ENCODE results near the gene PLOD1. TPM values are rescaled to one million over a fixed set of nuclear protein-coding genes. Genes with fewer than 3 reads are reported as not detected.
A peak's percentile ranks its signal among the peaks of the same experiment; 100 is the strongest.
"Not testable (repeated sequence)": the region's sequence is repeated elsewhere in the genome, so short reads cannot be mapped to it uniquely, and the experiment has no call there.

Gene PLOD1
- total and polyA plus RNA-seq, 4 donors, result 48.0 to 82.9 (median 63.9) TPM

- no peaks in the 10 kb centered on the region for H3K9me3 ChIP-seq (ENCODE audit: control insufficient read depth in 4 of 4, low read length in 3 of 4)
- H3K36me3 ChIP-seq (ENCODE audit: control insufficient read depth in 4 of 4, insufficient read depth in 3 of 4, low read depth in 1 of 4, low read length in 3 of 4), result no peaks in the 10 kb centered on the region
- TF ChIP-seq JUND (IDR thresholded peaks at IDR 0.05), result no peak
- TF ChIP-seq FOXA2 (IDR thresholded peaks at IDR 0.05), result no peak
- TF ChIP-seq HNF4A (conservative IDR thresholded peaks at IDR 0.05), result no peak
- no peak for TF ChIP-seq EGR1 (IDR thresholded peaks at IDR 0.05; ENCODE audit: low read depth in 2 of 2)
- no peak for TF ChIP-seq SP1 (IDR thresholded peaks at IDR 0.05)
- TF ChIP-seq CTCF (IDR thresholded peaks at IDR 0.05; ENCODE audit: low read depth, low read length, missing input control), result no peak
- 92% methylated on average over 10 of the region's 10 CpGs for WGBS
- no peak for DNase-seq (ENCODE audit: low spot score)
- peaks cover 3 to 35% (median 20%) of the 10 kb centered on the region in 4 donors for H3K4me1 ChIP-seq (ENCODE audit: control insufficient read depth in 4 of 4, insufficient read depth in 4 of 4, low read length in 3 of 4)
- no peak overlapping the region for H3K9ac ChIP-seq (ENCODE audit: low read depth in 1 of 2, low read length in 2 of 2)
- H3K27ac ChIP-seq (ENCODE audit: low read depth in 1 of 2, low read length in 2 of 2), result no peak overlapping the region
- no peaks in the 10 kb centered on the region for H3K27me3 ChIP-seq (ENCODE audit: control insufficient read depth in 4 of 4, insufficient read depth in 4 of 4, low read length in 3 of 4)
- H3K4me3 ChIP-seq (ENCODE audit: low read depth in 1 of 3, low read length in 3 of 3), result no peak overlapping the region
Observed at GRCh38 chr1:11931845-11932244, 2.7 kb upstream of the PLOD1 start.

- WGBS, result 7% methylated on average over 2 of the region's 2 CpGs
- no peak for TF ChIP-seq REST (IDR thresholded peaks at IDR 0.05)
- no peak for TF ChIP-seq YY1 (IDR thresholded peaks at IDR 0.05)
- TF ChIP-seq RXRA (IDR thresholded peaks at IDR 0.05), result no peak
- TF ChIP-seq GABPA (IDR thresholded peaks at IDR 0.05 in 1 of 2, conservative IDR thresholded peaks at IDR 0.05 in 1 of 2), result no peak
- no peak for TF ChIP-seq HNF4A (conservative IDR thresholded peaks at IDR 0.05)
- no peak for TF ChIP-seq MAX (IDR thresholded peaks at IDR 0.05)
- TF ChIP-seq NR2F2 (IDR thresholded peaks at IDR 0.05), result no peak
- Histone ChIP-seq H3K9ac (ENCODE audit: low read depth in 1 of 2, low read length in 2 of 2) (peak overlapping the region; percentile 33 to 70), H3K9me3 (ENCODE audit: control insufficient read depth in 4 of 4, low read length in 3 of 4) (no peaks in the 10 kb centered on the region), H3K36me3 (ENCODE audit: control insufficient read depth in 4 of 4, insufficient read depth in 3 of 4, low read depth in 1 of 4, low read length in 3 of 4) (no peaks in the 10 kb centered on the region), H3K27me3 (ENCODE audit: control insufficient read depth in 4 of 4, insufficient read depth in 4 of 4, low read length in 3 of 4) (no peaks in the 10 kb centered on the region), H3K4me1 (ENCODE audit: control insufficient read depth in 4 of 4, insufficient read depth in 4 of 4, low read length in 3 of 4) (peaks cover 5 to 36% (median 18%) of the 10 kb centered on the region in 4 donors), H3K27ac (ENCODE audit: low read depth in 1 of 2, low read length in 2 of 2) (peak overlapping the region; percentile 86 to 89), H3K4me3 (ENCODE audit: low read depth in 1 of 3, low read length in 3 of 3) (peak overlapping the region; percentile 47 to 74 (median 72))
- DNase-seq (ENCODE audit: low spot score), result no peak
Observed at GRCh38 chr1:11935057-11935412, 518 bp downstream of the PLOD1 start.

GRCh38 chr1:11935733-11936132 lies 1.2 kb downstream of the PLOD1 start:
- not testable (repeated sequence) for H3K9me3 ChIP-seq (ENCODE audit: control insufficient read depth in 4 of 4, low read length in 3 of 4); H3K9ac ChIP-seq (ENCODE audit: low read depth in 1 of 2, low read length in 2 of 2); H3K4me3 ChIP-seq (ENCODE audit: low read depth in 1 of 3, low read length in 3 of 3); H3K36me3 ChIP-seq (ENCODE audit: control insufficient read depth in 4 of 4, insufficient read depth in 3 of 4, low read depth in 1 of 4, low read length in 3 of 4); H3K27ac ChIP-seq (ENCODE audit: low read depth in 1 of 2, low read length in 2 of 2); DNase-seq (ENCODE audit: low spot score); H3K27me3 ChIP-seq (ENCODE audit: control insufficient read depth in 4 of 4, insufficient read depth in 4 of 4, low read length in 3 of 4)
- WGBS, result 58% methylated on average over 10 of the region's 10 CpGs
- peaks cover 8 to 36% (median 23%) of the 10 kb centered on the region in 4 donors for H3K4me1 ChIP-seq (ENCODE audit: control insufficient read depth in 4 of 4, insufficient read depth in 4 of 4, low read length in 3 of 4)
